HG02884 (cell line): ENCODE results near the gene SMPD3.

ENCODE experiments used
- ATAC-seq: cut with Tn5 transposase; IDR thresholded peaks from one replicate; pipeline ENCODE4 v1.9.1; 2021; ENCODE audit warnings: mild to moderate bottlenecking, moderate library complexity; ENCODE audit not compliant: unreplicated experiment

The SMPD3 gene

DNA sequence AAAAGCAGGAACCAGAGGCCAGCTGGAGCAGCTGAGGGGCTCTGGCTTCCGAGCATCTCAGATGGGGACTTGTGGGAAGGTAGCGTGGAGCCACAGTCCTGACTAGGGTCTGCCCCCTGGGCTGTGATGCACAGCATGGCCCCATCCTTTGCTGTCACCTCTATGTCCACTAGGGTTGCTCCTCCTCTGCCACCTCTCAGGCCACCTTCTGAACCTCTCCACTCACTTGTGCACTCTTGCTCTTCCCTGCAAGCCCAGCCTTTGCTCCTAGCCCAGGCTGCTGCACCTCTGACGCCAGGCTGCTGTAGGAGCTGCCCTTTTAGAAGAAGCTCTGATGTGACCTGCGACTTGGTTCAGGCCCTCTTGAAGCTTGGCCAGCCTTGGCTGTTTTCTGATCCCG lies 24.3 kb upstream of the SMPD3 start:
- no peak for ATAC-seq

DNA sequence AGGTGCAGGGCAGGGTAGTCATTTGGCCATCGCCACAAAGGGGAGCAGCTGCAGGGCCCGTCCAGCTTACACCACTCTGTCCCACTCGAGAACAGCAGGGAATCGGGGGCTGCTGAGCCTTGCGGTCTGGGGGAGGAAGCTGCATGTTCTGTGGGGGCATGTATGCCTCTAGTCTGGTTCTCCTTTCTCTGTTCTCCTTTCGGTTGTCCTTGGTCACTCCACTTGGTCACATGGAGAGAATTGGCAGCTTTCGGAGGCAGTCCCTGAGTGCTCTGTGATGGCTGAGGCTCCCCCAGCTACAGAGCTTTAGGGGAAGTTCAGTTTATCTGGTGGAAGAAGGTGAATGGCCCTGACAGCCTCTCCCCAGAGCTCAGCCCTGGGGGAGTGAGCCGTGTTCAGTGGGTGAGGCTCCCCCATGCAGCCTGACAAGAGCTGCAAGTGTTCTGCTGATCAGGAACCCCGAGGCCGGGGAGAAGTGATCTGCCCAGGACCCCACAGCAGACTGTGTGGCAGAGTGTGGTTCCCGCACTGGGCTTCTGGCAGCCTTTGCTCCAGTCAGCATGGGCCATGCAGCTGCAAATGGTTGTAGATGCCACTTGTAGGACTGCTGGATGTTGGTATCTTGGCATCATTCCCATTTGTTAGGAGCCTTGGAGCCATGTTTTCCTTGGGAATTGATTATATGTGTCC lies 22.3 kb upstream of the SMPD3 start:
- ATAC-seq: peak; percentile 87

DNA sequence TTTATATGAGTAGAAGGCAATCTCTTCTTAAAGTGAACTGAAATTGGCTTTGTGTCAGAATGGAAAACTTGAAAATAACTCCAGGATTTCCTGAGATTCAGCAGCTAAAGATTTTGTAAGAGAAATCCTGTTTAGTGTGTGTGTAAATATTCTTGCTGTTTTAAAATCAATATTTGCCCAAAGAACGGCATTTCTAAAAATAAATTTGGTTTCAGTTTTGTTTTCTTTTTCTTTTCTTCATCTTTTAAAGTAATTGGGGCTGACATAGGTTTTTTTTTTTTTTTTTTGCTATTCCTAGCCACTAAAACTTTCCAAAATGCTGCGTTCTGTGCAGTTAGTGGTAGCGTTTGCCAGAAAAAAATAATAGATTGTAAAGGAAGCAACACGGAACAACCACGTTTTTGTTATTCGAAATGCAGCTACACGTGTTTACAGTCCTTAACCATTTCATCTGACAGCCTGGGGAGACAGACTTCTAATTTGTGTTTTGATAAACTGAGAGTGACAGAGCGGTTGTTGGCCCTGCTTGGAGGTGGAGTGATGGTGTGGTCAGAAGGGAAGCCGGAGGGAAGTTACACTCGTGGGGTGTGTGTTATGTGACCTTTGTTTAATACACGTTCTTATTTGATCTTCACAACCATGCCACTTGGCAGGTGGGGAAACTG lies 21.6 kb upstream of the SMPD3 start:
- ATAC-seq: peak; percentile 24

DNA sequence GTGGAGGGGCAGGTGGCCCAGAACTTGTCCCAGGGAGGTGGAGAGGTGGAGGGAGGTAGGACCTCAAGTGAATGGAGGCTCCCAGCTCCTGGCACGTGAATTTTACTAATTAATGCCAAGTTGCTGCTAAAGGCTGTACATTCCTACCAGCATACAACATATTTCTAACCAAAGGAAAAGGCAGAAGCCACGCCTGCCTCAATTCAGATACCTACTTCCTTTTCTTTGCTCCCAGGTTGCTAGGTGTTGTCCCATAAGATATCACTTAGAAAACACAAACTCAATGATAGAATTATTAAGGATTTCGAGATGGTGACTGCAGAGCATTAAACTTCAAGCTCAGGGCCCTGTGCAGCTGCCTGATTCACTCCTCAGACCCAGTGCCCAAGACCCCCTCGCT lies 20.5 kb upstream of the SMPD3 start:
- ATAC-seq: no peak

DNA sequence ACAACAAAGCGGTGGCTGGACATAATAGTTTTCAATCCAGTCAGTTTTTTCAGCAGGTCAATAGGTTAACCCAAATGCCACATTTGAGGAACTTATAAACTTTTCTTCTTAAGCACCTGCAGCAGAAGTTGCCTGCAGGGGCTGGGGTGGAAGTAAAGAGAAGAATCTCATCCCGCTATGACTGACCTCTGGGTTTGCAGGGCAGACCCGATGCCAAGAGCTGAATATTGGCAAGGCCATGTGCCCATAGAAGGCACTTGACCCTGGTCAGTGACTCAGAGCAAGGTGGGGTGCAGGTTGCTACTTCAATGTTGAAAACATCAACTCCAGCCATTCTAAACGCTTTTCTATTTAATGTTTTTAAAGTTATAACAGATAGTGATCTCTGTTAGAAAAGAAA lies 17.9 kb upstream of the SMPD3 start:
- ATAC-seq: no peak

DNA sequence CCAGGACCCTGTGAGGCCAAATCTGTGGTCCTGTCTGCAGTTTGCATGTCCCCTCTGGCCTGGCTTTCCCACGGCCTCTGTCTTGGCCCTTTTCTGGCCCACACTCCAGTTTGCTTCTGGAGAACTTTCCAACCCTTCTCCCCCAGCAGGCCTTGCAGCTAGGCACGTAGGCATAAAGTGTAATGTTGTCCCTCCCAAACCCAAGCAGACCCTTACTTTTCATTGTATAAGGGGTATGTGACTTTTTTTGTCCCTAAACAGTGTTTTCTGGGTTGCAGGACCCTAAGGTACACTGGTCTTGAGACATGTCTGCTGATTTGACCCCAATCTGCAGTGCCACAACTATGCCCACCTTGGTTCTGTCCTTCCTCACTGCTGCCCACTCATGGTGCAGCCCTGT lies 15.6 kb upstream of the SMPD3 start:
- ATAC-seq: no peak

DNA sequence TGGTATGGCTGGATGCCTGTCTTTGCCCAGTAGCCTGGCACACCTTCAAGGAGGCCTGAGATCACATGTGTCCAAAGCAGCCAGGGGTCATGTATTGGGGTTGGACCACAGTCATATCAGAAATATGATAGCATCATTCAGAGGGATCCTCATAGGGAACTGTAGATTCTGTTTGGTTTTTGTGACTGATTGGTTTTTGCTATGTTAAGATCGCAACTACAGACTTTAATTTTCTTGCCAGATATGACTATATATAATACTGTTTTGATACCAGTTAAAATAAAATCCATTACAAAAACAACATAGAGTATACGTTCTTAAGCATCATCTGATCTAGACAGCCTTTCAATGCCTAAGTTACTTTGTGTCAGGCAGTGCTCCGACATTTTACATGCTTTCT lies 11.8 kb upstream of the SMPD3 start:
- ATAC-seq: no peak

DNA sequence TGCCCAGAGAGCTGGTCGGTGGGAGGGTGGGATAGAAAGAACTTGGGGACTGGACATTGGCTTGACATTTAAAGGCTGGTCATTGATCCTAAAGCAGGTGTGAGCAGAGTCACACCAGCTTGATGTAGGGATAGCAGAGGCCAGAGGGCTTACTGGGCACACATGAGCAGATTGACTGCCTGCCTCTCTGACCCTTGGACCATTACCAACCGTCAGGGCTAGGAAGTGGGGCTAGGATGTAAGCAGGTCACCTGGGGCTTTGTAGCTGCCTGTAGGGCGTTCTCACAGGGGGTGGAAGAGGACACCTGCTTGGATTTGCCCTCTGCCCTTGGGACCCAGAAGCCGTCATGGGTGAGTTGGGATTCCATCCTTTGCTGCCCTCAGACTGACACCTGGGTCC lies 11.1 kb upstream of the SMPD3 start:
- ATAC-seq: no peak

DNA sequence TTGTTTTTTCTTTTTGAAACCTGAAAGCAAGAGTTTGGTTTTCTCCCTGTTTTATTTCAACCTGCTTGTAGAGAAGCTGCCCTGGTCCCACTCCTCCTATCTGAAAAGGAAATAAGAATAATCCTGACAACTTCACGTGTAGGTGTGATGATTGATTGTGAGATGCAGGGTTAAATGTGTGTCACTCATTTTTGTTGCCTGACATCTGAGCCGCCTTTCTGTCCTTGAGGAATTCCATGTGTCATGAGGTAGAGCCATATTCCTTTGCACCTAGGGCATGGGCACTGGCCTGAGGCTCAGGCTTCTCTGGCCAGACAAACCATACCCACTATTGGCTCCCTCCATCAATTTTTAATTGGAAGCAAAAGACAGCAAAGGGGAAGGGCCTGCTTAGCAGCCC lies 10.2 kb upstream of the SMPD3 start:
- no peak for ATAC-seq

DNA sequence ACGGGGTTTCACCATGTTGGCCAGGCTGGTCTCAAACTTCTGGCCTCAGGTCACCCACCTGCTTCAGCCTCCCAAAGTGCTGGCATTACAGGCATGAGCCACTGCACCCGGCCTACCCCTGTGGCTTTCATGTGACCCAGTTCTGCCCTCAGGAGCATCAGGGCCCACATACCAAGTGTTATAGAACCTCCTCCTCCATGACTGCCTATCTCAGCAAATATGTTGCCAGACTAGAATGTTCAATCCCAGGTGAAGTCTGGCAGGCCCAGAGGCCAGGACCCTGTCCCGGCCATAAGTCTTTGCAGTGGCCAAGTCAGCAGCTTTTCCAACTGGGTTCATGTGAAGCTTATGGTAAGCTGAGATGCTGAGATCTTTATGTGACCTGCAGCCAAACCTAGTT lies 9.8 kb upstream of the SMPD3 start:
- ATAC-seq: no peak

DNA sequence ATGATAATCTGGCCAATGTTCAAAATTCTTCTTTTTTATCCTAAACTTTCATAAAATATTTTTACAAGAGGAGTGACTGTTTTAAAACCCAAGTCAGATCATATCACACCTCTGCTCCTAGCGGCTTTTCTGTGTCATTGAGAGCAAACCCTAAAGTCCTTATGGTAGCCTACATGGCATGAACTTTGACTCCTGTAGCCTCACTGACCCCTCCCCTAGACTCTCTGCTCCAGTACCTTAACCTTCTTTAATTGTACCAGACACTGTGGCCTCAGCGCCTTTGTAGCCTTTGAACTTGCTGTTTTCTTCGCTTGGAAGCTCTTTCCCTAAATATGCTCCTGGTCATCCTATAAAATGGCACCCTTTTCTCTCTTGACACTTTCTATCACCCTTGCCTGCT lies 7.3 kb upstream of the SMPD3 start:
- no peak for ATAC-seq

DNA sequence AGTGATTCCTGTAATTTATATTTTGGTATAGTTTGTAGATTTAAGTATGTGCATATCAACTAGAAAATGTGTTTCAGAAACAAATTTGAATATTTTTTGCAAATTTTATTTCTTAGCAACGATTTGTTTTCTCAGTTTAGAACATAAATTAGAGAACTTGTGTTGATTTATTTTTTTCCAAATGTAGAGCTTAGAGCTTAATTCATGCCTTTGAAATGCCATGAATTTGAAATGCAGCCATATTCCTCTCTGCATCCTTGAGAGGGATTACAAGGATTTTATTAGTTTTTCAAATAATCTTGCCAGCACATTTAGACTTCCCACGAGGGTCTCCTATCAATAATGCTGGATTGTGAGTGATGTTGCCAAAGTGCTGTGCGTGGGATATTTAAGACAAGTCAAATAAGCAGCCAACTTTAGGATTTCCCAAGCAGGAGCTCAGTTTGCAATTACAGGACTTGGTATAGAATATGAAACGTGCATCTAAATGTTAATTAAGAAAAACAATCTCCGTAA lies 6.7 kb upstream of the SMPD3 start:
- ATAC-seq: no peak

DNA sequence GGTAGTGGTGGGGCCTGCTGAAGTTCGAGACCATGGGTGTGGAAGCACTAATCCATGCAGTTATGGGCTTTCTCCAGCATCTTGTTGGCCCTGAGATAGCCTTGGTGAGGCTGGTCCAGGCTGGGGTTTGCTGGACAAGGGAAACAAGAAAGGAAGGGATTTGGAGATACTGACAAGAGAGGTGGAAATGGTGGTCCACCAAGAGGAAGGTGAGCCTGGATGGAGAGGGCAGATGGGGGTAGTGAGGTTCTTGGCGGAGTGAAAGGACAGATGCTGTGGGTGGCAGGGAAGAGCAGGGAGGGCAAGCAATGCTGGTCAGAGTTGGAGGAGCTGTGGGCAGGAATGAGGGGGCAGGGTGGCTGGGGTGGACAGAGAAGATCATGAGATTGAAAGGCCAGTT lies 5.5 kb upstream of the SMPD3 start:
- ATAC-seq: no peak

DNA sequence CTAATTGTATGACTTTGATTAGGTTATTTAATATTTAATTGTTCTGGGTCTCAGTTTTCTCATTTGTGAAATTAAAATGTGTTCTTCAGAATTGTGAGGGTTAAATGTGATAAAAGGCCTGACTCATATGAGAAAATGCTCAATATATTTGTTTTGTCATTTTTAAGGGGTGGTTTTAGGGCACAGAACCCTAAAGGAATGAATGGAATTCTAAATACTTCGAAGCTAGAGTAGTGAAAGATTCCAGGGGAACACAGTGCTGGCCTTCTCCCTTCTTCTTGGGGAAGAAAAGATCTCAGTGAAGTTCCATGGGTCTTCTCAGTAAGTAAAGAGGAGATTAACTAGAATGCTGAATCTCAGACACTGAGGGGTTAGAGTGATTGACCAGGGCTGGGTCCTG lies 3.9 kb upstream of the SMPD3 start:
- ATAC-seq: no peak

DNA sequence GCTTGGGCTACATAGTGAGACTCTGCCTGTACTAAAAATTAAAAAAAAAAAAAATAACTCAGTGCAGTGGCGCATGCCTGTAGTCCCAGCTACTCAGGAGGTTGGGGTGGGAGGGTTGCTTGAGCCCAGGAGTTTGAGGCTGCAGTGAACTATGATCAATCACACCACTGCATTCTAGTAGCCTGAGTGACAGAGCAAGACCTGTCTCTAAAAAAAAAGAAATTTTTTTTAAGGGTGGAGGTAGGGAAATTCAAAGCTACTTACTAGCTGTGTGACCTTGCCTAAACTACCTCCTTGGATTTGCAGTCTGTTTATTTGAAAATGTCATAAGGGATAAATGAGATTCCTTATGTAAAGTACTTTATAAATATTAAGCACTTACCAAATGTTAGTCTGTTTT lies 3.4 kb upstream of the SMPD3 start:
- no peak for ATAC-seq

DNA sequence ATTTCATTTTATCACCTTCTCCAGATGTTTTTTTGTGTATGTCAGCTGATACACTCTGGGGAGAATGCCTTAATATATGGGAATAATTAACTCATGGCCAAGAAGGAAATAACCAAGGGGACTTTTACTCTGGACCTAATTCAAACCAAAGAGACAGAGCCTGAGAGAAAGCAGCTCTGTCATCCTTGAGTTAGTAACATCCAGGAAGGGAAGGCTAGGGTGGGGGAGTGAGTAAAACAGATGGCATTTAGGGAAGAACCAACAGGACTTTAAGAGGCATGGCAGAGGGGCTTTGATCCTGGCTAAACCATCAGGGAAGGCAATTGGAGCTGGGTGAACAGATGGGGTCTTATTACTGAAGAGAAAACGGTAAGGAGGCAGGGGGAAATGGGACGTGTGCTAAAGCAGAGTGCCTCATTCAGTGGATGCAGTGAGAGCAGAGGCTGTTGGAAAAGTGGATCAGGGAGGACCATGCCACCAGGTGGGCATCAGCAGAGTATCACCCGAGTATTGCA lies 2.5 kb upstream of the SMPD3 start:
- ATAC-seq: no peak

DNA sequence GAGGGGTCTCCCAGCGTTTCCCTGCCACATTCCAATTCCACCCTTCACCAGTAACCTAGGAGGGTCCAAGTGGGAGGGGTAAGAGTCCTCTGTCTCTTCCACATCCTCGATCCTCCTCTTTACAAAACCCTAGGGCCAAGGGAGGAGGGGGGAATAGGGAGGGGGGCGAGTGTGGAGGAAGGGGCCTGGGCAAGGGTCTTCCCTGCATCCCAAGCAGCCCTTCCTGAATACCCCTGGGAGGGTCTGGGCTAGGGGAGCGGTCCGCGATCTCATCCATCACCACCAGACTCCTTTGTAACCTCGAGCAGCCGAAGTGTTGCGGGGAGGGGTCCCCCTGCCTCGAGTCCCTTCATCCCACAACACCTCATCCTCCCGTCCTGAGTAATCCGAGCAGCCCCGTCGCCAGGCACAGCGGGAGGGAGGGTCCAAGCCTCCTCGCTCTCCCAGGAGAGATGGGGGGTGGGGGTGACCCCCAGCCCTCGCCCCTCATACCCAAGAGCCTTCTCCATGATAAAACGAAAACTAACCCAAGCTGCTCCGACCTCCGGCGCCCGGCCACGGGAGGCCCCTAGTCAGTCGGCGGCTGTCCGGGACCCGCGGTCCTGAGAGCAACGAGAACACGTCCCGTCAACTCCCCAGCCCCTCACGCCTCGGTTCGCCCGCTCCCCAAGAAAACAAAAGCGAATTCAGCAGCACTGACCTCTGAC lies 502 bp downstream of the SMPD3 start:
- ATAC-seq: no peak

DNA sequence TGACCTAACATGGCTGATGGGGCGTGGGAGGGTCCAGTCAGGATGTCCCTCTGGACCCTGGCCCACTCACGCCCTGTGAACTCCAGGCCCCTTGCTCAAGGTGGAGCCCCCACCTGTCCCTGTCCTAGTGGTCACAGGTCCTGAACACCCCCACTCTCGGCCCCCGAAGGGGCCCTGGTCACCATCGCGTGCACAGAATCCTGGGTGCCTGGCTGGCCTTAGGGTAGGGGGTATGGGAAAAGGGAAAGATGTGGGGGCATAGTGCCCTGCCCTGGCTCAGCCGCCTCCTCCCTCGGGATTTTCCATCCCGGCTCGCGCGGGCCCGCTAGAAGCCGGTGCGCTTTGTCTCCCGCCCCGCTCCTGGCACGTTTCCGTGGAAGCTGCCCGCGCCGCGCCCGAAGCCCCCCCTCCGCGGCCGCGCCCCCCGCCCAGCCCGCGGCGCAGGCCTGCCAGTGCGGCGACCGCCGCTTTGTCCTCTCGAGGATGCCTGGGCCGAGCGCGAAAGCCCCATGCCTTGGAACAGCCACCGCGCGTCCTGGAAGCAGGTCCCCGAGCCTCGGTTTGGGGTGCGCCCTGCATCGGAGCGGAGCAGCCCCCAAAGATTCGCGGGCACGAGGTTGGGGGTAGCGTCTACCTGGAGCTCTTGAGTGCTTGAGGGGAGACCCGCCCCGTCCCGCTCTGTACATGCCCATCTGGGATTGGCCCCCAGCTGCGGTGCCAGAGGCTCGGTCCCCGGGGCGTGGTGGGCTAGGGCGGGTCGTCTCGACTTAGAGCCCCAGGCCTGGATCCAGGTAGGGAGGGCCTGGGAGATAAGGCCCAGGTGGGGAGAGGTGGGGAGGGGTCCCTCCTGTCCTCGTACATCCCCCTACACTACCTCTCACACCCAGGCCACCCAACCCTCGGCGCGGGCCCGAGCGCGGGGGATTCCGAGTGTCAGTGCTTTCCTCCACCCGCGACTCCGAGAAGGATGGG lies 1.3 kb downstream of the SMPD3 start:
- ATAC-seq: no peak

DNA sequence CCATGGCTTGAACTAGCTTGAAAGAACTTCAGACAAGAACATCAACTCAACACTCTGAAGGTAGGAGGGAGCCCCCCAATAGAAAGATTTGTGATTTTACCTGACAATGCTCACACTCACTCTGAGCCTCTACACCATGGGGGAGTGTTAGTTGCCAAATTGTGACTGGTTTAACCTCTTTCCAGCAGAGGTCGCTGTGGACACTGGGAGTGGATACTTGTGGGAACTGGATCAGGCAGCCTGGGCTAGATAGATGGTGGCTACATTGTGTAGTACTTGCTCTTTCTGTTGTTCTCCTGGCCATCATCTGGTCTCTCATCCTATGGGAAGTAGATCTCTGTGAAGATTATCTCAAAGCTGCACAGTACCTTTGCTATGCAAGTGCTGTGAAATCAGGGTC lies 2.9 kb downstream of the SMPD3 start:
- ATAC-seq: no peak

DNA sequence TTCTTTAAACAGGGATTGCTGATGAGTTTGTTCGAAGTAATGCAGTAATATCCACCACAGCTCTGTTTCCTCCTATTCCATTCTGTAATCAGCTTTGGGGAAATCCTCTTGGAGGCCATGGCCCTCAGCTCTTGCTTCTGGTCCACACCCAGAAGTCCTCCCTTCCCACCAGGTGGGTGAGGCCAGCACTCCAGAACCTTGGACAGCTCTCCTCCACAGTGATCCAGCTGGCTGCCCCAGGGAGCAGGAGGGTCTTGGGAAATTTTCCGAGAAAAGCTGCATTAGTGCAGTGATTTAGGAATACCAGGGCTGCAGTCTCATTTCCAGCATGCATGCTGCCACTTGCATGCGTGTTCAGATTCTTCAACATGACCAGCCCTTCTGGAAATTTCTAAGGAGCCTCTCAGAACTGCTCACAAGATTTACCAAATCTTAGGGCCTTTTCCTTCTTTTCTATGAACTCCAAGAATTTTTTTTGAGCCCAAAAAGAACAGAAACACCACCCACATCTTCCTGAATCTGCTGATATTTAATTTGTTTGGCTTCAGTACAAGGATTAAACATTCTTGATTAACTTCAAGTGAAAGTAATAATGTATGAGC lies 4.2 kb downstream of the SMPD3 start:
- no peak for ATAC-seq
